H9 (cell line): ENCODE measurements around the gene CCR9. TPM values are rescaled to one million over a fixed set of nuclear protein-coding genes. Genes with fewer than 3 reads are reported as not detected.

ENCODE experiments used
- DNase-seq: peaks from one replicate; pipeline ENCODE4 v3.0.0-alpha.2; 2017
- H2AFZ ChIP-seq: one replicate; pipeline ENCODE4 v1.6.1; 2013; ENCODE audit warnings: mild to moderate bottlenecking, low read length, control low read depth, moderate library complexity
- H2AK5ac ChIP-seq: 2 replicates; pipeline ENCODE4 v1.6.1; 2013; ENCODE audit warnings: low read length, control low read depth, mixed read lengths; ENCODE audit not compliant: insufficient read length
- H2BK120ac ChIP-seq: one replicate; pipeline ENCODE4 v1.6.1; 2013; ENCODE audit warnings: low read depth, mild to moderate bottlenecking, low read length, control low read depth, inconsistent platforms; ENCODE audit not compliant: poor library complexity, severe bottlenecking
- H2BK12ac ChIP-seq: 2 replicates; pipeline ENCODE4 v1.6.1; 2013; ENCODE audit warnings: low read length, control low read depth, mixed read lengths, low read depth; ENCODE audit not compliant: insufficient read length
- H2BK15ac ChIP-seq: 2 replicates; pipeline ENCODE4 v1.6.1; 2013; ENCODE audit warnings: low read depth, low read length, control low read depth
- H2BK20ac ChIP-seq: one replicate; pipeline ENCODE4 v1.6.1; 2013; ENCODE audit warnings: low read depth, mild to moderate bottlenecking, low read length, control low read depth, inconsistent platforms; ENCODE audit not compliant: poor library complexity, severe bottlenecking
- H2BK5ac ChIP-seq: 2 replicates; pipeline ENCODE4 v1.6.1; 2013; ENCODE audit warnings: low read length, control low read depth, mixed read lengths; ENCODE audit not compliant: insufficient read length
- H3K14ac ChIP-seq: 2 replicates; pipeline ENCODE4 v1.6.1; 2013; ENCODE audit warnings: low read length, control low read depth; ENCODE audit not compliant: insufficient read depth
- H3K18ac ChIP-seq: 2 replicates; pipeline ENCODE4 v1.6.1; 2013; ENCODE audit warnings: low read depth, mild to moderate bottlenecking, mixed read lengths, low read length, control low read depth; ENCODE audit not compliant: insufficient read length
- H3K23ac ChIP-seq: 2 replicates; pipeline ENCODE4 v1.6.1; 2013; ENCODE audit warnings: low read length, control low read depth, mixed read lengths, low read depth; ENCODE audit not compliant: insufficient read length
- H3K23me2 ChIP-seq: 2 replicates; pipeline ENCODE4 v1.6.1; 2013; ENCODE audit warnings: low read depth, mild to moderate bottlenecking, mixed read lengths, low read length, control low read depth; ENCODE audit not compliant: insufficient read length, poor library complexity, severe bottlenecking
- H3K27ac ChIP-seq: 2 replicates; pipeline ENCODE4 v1.5.1; 2013; ENCODE audit warnings: low read length, control low read depth, mixed read lengths, low read depth; ENCODE audit not compliant: insufficient read length
- H3K27me3 ChIP-seq: 2 replicates; pipeline ENCODE4 v1.6.1; 2013; ENCODE audit warnings: low read length, control low read depth, inconsistent platforms; ENCODE audit not compliant: insufficient read depth
- H3K4ac ChIP-seq: 2 replicates; pipeline ENCODE4 v1.6.1; 2013; ENCODE audit warnings: low read depth, mild to moderate bottlenecking, control low read depth, inconsistent platforms, low read length, moderate library complexity
- H3K4me1 ChIP-seq: 2 replicates; pipeline ENCODE4 v1.6.1; 2013; ENCODE audit warnings: low read length, control low read depth, inconsistent platforms; ENCODE audit not compliant: insufficient read depth
- H3K4me2 ChIP-seq: 2 replicates; pipeline ENCODE4 v1.6.1; 2013; ENCODE audit warnings: low read length, control low read depth, mixed read lengths; ENCODE audit not compliant: insufficient read length, insufficient read depth
- H3K56ac ChIP-seq: 2 replicates; pipeline ENCODE4 v1.6.1; 2013; ENCODE audit warnings: low read depth, mild to moderate bottlenecking, mixed read lengths, low read length, control low read depth; ENCODE audit not compliant: insufficient read length
- H3K79me1 ChIP-seq: 2 replicates; pipeline ENCODE4 v1.6.1; 2013; ENCODE audit warnings: low read depth, mild to moderate bottlenecking, moderate library complexity, low read length, control low read depth, inconsistent platforms; ENCODE audit not compliant: insufficient read depth, poor library complexity, severe bottlenecking
- H3K79me2 ChIP-seq: 2 replicates; pipeline ENCODE4 v1.6.1; 2013; ENCODE audit warnings: low read length, control low read depth, inconsistent platforms; ENCODE audit not compliant: insufficient read depth
- H3K9ac ChIP-seq: 2 replicates; pipeline ENCODE4 v1.6.1; 2013; ENCODE audit warnings: low read length, control low read depth, mixed read lengths; ENCODE audit not compliant: insufficient read length; ENCODE audit errors: extremely low read depth
- H3K9me3 ChIP-seq: one replicate; pipeline ENCODE4 v1.6.1; 2013; ENCODE audit warnings: low read depth, low read length, inconsistent platforms; ENCODE audit not compliant: control insufficient read depth
- H3T11ph ChIP-seq: one replicate; pipeline ENCODE4 v1.6.1; 2013; ENCODE audit warnings: mild to moderate bottlenecking, low read length, control low read depth, inconsistent platforms
- H4K20me1 ChIP-seq: one replicate; pipeline ENCODE4 v1.6.1; 2013; ENCODE audit not compliant: control insufficient read depth, insufficient read length, insufficient read depth
- H4K5ac ChIP-seq: 2 replicates; pipeline ENCODE4 v1.6.1; 2013; ENCODE audit warnings: low read depth, mild to moderate bottlenecking, mixed read lengths, low read length, control low read depth; ENCODE audit not compliant: insufficient read length
- H4K8ac ChIP-seq: replicated peaks from 2 replicates; pipeline ENCODE4 v1.6.1; 2013; ENCODE audit warnings: low read length, control low read depth, mixed read lengths, low read depth; ENCODE audit not compliant: insufficient read length
- H4K91ac ChIP-seq: 2 replicates; pipeline ENCODE4 v1.6.1; 2013; ENCODE audit warnings: low read depth, mild to moderate bottlenecking, moderate library complexity, mixed read lengths, low read length, control low read depth; ENCODE audit not compliant: insufficient read length
- H3K27ac Mint-ChIP-seq, 3 experiments: 2 replicates in 2 of 3; 3 replicates in 1 of 3; pipeline ENCODE4 v1.8.0; 2020 to 2021; ENCODE audit warnings: mixed read lengths in 3 of 3, mild to moderate bottlenecking in 1 of 3, moderate library complexity in 1 of 3
- H3K27me3 Mint-ChIP-seq: 2 replicates; pipeline ENCODE4 v1.8.0; 2021; ENCODE audit warnings: low read depth, mild to moderate bottlenecking, moderate library complexity, mixed read lengths
- H3K36me3 Mint-ChIP-seq, 3 experiments: 2 replicates in 2 of 3; 3 replicates in 1 of 3; pipeline ENCODE4 v1.8.0; 2020 to 2021; ENCODE audit warnings: low read depth in 3 of 3, mixed read lengths in 3 of 3; ENCODE audit not compliant: insufficient read depth in 1 of 3
- H3K4me1 Mint-ChIP-seq, 2 experiments: 2 replicates each; pipeline ENCODE4 v1.8.0; 2020; ENCODE audit warnings: mixed read lengths in 2 of 2
- H3K4me3 Mint-ChIP-seq, 2 experiments: 2 replicates in 1 of 2; 3 replicates in 1 of 2; pipeline ENCODE4 v1.8.0; 2020 to 2021; ENCODE audit warnings: mild to moderate bottlenecking in 2 of 2, mixed read lengths in 2 of 2, moderate library complexity in 1 of 2
- H3K9me3 Mint-ChIP-seq, 2 experiments: 2 replicates in 1 of 2; 3 replicates in 1 of 2; pipeline ENCODE4 v1.8.0; 2020; ENCODE audit warnings: mild to moderate bottlenecking in 2 of 2, mixed read lengths in 2 of 2, moderate library complexity in 1 of 2
- WGBS: extraction: QIAGEN DNeasy Blood & Tissue Kit; methylation state at CpG from one replicate; pipeline ENCODE4 v1.1.7; 2013; ENCODE audit warnings: missing lambda C conversion rate, low lambda C conversion rate, mixed read lengths; ENCODE audit not compliant: insufficient read length; ENCODE audit errors: extremely low coverage; 5-methylcytosine and 5-hydroxymethylcytosine counted together
- total RNA-seq: library from RNA; stranded (reverse); gene quantifications from 2 replicates; pipeline ENCODE4 v1.2.1, GENCODE V29; 2021
- TF ChIP-seq, protein P1 (sequence below): fragments of 200-600 bp; sonication (generic); conservative IDR thresholded peaks from 3 replicates; pipeline ENCODE4 v1.8.0; 2021; ENCODE audit warnings: antibody characterized with exemption, mild to moderate bottlenecking

CCR9 gene
- total RNA-seq, 1 experiment from 2014 or later = not detected

DNA sequence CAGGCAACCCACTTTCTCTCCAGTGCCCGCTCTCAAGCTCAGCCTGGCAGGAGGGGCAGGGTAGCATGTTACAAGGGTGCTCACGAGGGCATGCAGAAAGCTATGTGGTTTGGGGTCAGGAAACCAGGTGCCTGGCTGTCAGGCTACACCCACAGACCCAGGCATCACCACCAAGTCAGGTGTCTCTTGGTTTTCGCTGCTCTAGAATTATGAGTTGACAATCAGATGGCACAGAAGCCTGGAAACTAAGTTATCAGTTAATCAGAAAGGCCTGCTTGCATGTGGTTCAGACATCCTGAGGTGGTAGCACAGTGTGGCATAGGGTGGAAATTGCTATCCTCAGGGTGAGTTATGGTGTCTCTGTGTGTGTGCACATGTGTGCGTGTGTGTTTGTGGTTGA, 16.2 kb upstream of the CCR9 start:
- no peak overlapping the region for H4K91ac ChIP-seq
- Mint-ChIP-seq H3K27me3 (peaks cover 5% of the 10 kb centered on the region), H3K4me1 (peaks cover 14 to 16% of the 10 kb centered on the region in 2 experiments), H3K4me3 (no peak overlapping the region), H3K36me3 (no peaks in the 10 kb centered on the region), H3K27ac (no peak overlapping the region), H3K9me3 (no peaks in the 10 kb centered on the region)
- H3K14ac ChIP-seq = no peak overlapping the region; the same call in 1 of the 2 replicates
- no peak overlapping the region for H2BK15ac ChIP-seq
- no peaks in the 10 kb centered on the region for H3K4me1 ChIP-seq
- no peak overlapping the region for H3T11ph ChIP-seq
- H3K9ac ChIP-seq = no peak overlapping the region
- H3K18ac ChIP-seq = no peak overlapping the region
- H2AFZ ChIP-seq = no peak overlapping the region
- no peak overlapping the region for H3K4me2 ChIP-seq
- no CpG with 5 or more reads among the region's 4 CpGs for WGBS
- no peaks in the 10 kb centered on the region for H3K27me3 ChIP-seq
- H4K5ac ChIP-seq = no peak overlapping the region
- no peaks in the 10 kb centered on the region for H3K23me2 ChIP-seq
- no peak overlapping the region for H3K4ac ChIP-seq
- no peak overlapping the region for H3K56ac ChIP-seq
- H2BK120ac ChIP-seq = no peak overlapping the region
- TF ChIP-seq, protein P1, sequence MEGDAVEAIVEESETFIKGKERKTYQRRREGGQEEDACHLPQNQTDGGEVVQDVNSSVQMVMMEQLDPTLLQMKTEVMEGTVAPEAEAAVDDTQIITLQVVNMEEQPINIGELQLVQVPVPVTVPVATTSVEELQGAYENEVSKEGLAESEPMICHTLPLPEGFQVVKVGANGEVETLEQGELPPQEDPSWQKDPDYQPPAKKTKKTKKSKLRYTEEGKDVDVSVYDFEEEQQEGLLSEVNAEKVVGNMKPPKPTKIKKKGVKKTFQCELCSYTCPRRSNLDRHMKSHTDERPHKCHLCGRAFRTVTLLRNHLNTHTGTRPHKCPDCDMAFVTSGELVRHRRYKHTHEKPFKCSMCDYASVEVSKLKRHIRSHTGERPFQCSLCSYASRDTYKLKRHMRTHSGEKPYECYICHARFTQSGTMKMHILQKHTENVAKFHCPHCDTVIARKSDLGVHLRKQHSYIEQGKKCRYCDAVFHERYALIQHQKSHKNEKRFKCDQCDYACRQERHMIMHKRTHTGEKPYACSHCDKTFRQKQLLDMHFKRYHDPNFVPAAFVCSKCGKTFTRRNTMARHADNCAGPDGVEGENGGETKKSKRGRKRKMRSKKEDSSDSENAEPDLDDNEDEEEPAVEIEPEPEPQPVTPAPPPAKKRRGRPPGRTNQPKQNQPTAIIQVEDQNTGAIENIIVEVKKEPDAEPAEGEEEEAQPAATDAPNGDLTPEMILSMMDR = no peak
- no peaks in the 10 kb centered on the region for H3K9me3 ChIP-seq
- DNase-seq = no peak
- H3K23ac ChIP-seq = no peak overlapping the region
- no peak overlapping the region for H2BK5ac ChIP-seq
- no peaks in the 10 kb centered on the region for H3K79me1 ChIP-seq
- H2AK5ac ChIP-seq = no peak overlapping the region
- no peak overlapping the region for H2BK12ac ChIP-seq
- no peak overlapping the region for H2BK20ac ChIP-seq
- H3K79me2 ChIP-seq = no peaks in the 10 kb centered on the region
- no peak overlapping the region for H4K8ac ChIP-seq
- no peaks in the 10 kb centered on the region for H4K20me1 ChIP-seq
- H3K27ac ChIP-seq = no peak overlapping the region
